Endometrial microvascular endothelial cells (primary cell): ENCODE data around the gene METTL16. TPM values are rescaled to one million over a fixed set of nuclear protein-coding genes. Genes with fewer than 3 reads are reported as not detected.
"Not testable (repeated sequence)": the region's sequence is repeated elsewhere in the genome, so short reads cannot be mapped to it uniquely, and the experiment has no call there.

Experiments
- in situ Hi-C: cut with HindIII; loops from 2 replicates; pipeline ENCODE4 v1.10.0; 2017; ENCODE audit warnings: low sequenced_read_pairs, low pct_unique_long_range_greater_than_20kb; ENCODE audit errors: inconsistent ontology term
- total RNA-seq: library from RNA; depleted of rRNA; stranded (reverse); fragments of >200 nt; gene quantifications from one replicate; pipeline ENCODE4 v1.2.3, GENCODE V29; 2015; ENCODE audit errors: inconsistent ontology term

Gene METTL16
- total RNA-seq, 1 donor from 2014 or later, result 26.0 TPM

DNA sequence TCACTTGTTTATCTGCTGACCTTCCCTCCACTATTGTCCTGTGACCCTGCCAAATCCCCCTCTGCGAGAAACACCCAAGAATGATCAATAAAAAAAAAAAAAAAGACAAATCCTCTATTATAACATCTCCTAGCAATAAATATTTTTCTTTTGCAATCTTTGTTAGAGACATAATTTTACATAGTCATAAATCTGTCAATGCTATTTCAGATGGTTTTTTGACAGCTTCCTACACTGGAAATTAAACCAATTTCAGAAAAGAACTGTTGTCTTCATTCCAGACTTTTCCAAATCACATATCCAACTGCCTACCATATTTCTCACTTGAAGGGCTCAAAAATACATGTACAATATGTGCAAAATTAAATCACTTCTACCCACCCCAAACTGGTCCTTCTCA, 3.7 kb downstream of the METTL16 start:
- in situ Hi-C loops, result no loop called here

GRCh38 chr17:2507015-2507414, 4.7 kb downstream of the METTL16 start:
- in situ Hi-C loops, result not testable (repeated sequence)

GRCh38 chr17:2503627-2504026, 8.1 kb downstream of the METTL16 start:
- in situ Hi-C loops, result no loop called here

- in situ Hi-C loops, result no loop called here
Observed at GRCh38 chr17:2502871-2503580, 8.7 kb downstream of the METTL16 start.

- in situ Hi-C loops, result no loop called here
Observed at GRCh38 chr17:2500446-2500845, 11.2 kb downstream of the METTL16 start.

DNA sequence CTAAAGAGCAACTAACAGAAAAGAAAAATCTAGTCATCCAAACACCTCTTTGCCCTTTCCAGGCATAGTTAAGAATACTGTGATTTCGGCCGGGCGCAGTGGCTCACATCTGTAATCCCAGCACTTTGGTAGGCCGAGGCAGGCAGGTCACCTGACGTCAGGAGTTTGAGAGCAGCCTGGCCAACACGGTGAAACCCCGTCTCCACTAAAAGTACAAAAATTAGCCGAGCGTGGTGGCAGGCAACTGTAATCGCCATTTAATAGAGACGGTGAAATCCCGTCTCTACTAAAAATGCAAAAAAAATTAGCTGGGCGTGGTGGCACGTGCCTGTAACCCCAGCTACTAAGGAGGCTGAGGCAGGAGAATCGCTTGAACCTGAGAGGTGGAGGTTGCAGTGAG, 22.4 kb downstream of the METTL16 start:
- in situ Hi-C loops, result not testable (repeated sequence)

DNA sequence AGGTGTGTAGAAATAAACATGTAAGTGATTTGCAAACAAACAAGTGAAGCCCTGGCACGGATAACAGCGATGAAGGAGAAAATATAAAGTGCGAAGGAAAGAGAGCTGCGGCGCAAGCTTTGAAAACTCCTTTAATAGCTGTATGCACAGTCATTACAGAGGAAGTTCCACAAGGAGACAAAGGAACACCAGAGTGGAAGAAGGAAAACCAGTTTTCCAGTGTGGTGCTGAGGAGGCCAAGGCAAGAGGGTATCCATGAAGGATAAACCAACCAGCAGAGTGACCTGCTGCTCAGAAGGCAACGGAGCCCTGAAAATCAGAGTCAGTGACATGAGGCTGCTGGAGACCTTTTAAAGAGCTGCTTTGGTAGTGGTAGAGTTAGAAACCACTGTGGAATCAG, 24.4 kb downstream of the METTL16 start:
- in situ Hi-C loops, result no loop called here

DNA sequence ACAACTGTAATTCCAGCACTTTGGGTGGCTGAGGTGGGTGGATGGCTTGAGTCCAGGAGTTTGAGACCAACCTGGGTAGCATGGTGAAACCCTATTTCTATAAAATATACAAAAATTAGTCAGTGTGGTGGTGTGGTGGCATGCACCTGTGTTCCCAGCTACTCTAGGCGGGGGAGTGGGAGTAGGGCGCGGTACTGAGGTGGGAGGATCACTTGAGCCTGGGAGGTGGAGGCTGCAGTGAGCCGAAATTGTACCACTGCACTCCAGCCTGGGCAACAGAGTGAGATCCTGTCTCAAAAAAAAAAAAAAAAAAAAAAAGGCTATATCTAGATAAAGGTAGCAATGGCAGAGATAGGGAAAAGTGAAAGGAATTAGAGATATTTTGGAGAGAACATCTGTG, 25.0 kb downstream of the METTL16 start:
- in situ Hi-C loops, result not testable (repeated sequence)

- in situ Hi-C loops, result no loop called here
Observed at GRCh38 chr17:2485970-2486369, 25.7 kb downstream of the METTL16 start.

- in situ Hi-C loops, result no loop called here
Observed at GRCh38 chr17:2485543-2485942, 26.1 kb downstream of the METTL16 start.

GRCh38 chr17:2484876-2485275, 26.8 kb downstream of the METTL16 start:
- in situ Hi-C loops, result no loop called here

GRCh38 chr17:2483084-2483483, 28.6 kb downstream of the METTL16 start:
- in situ Hi-C loops, result no loop called here

DNA sequence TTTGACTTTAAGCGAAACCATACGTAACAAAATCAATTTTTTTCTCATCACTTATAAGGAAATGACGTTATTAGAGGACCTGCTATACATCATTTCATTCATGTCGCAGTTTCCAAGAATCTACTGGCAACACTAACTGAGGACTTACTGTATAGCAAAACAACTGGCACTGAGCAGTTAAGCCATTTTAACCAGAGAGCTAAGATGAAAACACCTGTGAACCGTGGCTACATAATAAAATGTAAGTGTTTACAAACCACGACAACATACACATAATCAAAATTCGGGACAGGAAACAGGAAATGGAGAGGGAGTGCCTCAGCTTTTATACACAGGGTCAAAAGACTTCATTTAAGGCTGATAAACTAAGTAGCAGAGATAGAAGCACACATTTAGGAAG, 29.5 kb downstream of the METTL16 start:
- in situ Hi-C loops, result no loop called here

DNA sequence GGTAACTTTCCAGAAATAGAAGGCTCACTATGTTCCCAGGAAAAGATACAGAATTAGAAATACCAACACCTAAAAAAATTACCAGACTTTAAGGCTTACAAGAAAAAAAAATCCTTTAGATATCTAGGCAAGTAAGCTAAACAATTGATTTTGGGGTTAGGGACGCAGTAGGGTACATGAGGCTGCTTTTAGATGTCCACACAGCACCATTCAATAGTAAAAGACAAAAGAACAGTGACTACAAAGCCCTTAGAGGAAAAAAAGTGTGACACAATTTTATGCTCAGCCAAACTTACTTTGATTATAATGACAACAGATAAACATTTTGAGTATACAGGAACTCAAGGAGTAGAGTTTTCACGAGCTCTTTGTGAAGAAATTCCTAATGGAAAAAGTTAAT, 29.9 kb downstream of the METTL16 start:
- in situ Hi-C loops, result no loop called here

- in situ Hi-C loops, result no loop called here
Observed at GRCh38 chr17:2478458-2478857, 33.2 kb downstream of the METTL16 start.

GRCh38 chr17:2475056-2475455, 36.6 kb downstream of the METTL16 start:
- in situ Hi-C loops, result no loop called here

DNA sequence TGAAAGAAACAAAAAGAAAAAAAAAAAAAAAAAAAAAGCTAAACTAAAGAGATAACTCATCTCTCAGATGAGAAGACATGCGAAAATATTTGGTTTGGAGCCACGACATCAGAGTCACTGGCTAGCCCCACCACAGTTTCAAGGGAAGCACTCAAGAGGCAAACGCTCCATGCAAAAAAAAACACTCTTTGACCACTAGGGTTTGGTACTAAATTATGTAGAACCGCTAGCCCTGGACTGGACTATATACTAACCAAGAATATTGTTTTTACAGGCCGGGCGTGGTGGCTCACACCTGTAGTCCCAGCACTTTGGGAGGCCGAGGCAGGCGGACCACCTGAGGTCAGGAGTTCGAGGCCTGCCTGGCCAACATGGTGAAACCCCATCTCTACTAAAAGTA, 37.3 kb downstream of the METTL16 start:
- in situ Hi-C loops, result no loop called here

DNA sequence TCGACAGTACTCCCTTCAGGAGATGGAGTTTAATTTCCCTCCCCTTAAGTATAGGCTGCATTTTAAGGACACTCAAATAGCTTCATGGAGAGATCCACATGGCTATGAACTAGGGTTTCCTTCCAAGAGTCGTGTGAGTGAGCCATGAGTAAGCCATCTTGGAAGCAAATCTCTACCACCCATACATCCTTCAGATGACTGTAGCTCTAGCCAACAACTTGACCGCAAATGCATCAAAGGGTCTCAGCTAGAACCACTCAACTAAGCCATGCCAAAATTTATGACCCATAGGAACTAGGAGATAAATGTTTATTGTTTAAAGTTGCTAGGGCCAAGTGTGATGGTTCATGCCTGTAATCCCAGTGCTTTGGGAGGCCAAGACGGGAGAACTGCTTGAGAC, 43.4 kb downstream of the METTL16 start:
- in situ Hi-C loops, result no loop called here

DNA sequence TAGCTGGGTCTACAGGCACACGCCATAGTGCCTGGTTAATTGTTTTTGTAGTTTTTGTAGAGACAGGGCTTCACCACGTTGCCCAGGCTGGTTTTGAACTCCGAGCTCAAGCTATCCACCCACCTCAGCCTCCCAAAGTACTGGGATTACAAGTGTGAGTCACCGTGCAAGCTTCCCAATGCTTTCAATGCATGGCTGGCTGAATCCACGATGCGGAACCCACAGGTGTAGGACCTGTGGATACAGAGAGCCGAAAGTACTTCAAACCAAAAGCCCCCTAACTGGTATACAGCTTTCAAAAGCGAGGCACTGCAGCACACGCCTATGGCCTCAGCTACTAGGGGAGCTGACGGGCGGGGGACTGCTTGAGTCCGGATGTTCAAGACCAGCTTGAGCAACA, 44.8 kb downstream of the METTL16 start:
- in situ Hi-C loops, result no loop called here

GRCh38 chr17:2462481-2462880, 49.2 kb downstream of the METTL16 start:
- in situ Hi-C loops, result no loop called here

DNA sequence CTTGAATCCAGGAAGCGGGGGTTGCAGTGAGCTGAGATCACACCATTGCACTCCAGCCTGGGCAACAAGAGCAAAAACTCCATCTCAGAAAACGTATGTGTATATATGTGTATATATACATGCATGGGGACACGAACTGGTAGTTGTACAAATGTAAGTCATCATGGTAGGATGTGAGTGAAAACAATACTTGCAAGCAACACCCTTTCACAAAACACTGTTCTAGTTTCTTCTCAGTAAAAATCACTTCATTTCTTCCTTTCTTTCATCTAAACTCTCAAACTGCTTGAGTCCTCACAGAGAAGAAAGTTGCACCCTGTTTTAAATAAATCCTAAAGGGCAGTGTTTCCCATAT, 51.8 kb downstream of the METTL16 start:
- in situ Hi-C loops, result no loop called here
